ENCODE results near the gene CENPQ. TPM values are rescaled to one million over a fixed set of nuclear protein-coding genes. Genes with fewer than 3 reads are reported as not detected.

Gene CENPQ
- total and polyA plus RNA-seq, 2 experiments from 2014 or later, result 20.2 to 41.5 TPM

- TF ChIP-seq ETS1 (IDR thresholded peaks at IDR 0.05), result no peak
- TF ChIP-seq ZNF462 (CRISPR knock-in tag; IDR thresholded peaks at IDR 0.05), result no peak
- TF ChIP-seq ZNF114 (CRISPR knock-in tag; IDR thresholded peaks at IDR 0.05), result no peak
These were observed 60.7 kb downstream of the CENPQ start (continued) for GRCh38 chr6:49523901-49524300.

- Mint-ChIP-seq H3K4me3 (no peak overlapping the region), H3K9me3 (no peaks in the 10 kb centered on the region), H3K27ac (no peak overlapping the region), H3K27me3 (ENCODE audit: insufficient read depth, low read depth, poor library complexity) (peaks cover 3% of the 10 kb centered on the region), H3K4me1 (peaks cover 8% of the 10 kb centered on the region), H3K36me3 (ENCODE audit: low read depth) (no peaks in the 10 kb centered on the region)
- TF ChIP-seq POLR2AphosphoS5 (IDR thresholded peaks at IDR 0.05; ENCODE audit: low read depth) (no peak), EZH2phosphoT487 (IDR thresholded peaks at IDR 0.05; ENCODE audit: unreplicated experiment) (no peak), ETS1 (IDR thresholded peaks at IDR 0.05) (no peak), NANOG (IDR thresholded peaks at IDR 0.05; ENCODE audit: borderline replicate concordance) (no peak), CTCF (conservative IDR thresholded peaks at IDR 0.05; ENCODE audit: low read depth in 2 of 2) (no peak), ZNF331 (CRISPR knock-in tag; IDR thresholded peaks at IDR 0.05; ENCODE audit: low read depth) (no peak), CREB1 (CRISPR knock-in tag; IDR thresholded peaks at IDR 0.05; ENCODE audit: low read depth) (no peak)
- no peaks in the 10 kb centered on the region for H3K36me3 ChIP-seq (ENCODE audit: insufficient read depth)
- ATAC-seq, result no peak
- no peaks in the 10 kb centered on the region for H3K9me2 ChIP-seq (ENCODE audit: insufficient read depth)
- no peak overlapping the region for H2AFZ ChIP-seq
- peaks cover 6% of the 10 kb centered on the region for H3K4me1 ChIP-seq (ENCODE audit: insufficient read depth)
- H3F3A ChIP-seq (replicated peaks; ENCODE audit: low read depth), result no peaks in the 10 kb centered on the region
- no peaks in the 10 kb centered on the region for H3K27me3 ChIP-seq (ENCODE audit: insufficient read depth)
- no peaks in the 10 kb centered on the region for H3K79me2 ChIP-seq (replicated peaks; ENCODE audit: insufficient read depth)
- H3K4me2 ChIP-seq, result no peak overlapping the region
- no peak overlapping the region for H3K4me3 ChIP-seq
- no peak overlapping the region for H3K27ac ChIP-seq (ENCODE audit: low read depth)
- no peaks in the 10 kb centered on the region for H4K20me1 ChIP-seq (replicated peaks; ENCODE audit: insufficient read depth)
- no peak for DNase-seq (ENCODE audit: low spot score)
These were observed 61.4 kb downstream of the CENPQ start for GRCh38 chr6:49524541-49524940.
